Left kidney (tissue), 2 donors: Measurements from ENCODE around the gene MX2. TPM values are rescaled to one million over a fixed set of nuclear protein-coding genes. Genes with fewer than 3 reads are reported as not detected.

Experiments
- DNase-seq: peaks from one replicate; pipeline ENCODE4 v3.0.0-alpha.2; 2013
- polyA plus RNA-seq: library from polyadenylated mRNA; unstranded; fragments of 120-200 nt; gene quantifications from one replicate; pipeline ENCODE4 v1.2.1, GENCODE V29; 2013; ENCODE audit not compliant: insufficient read length

MX2 gene
- polyA plus RNA-seq, 1 donor = 1.9 TPM

DNA sequence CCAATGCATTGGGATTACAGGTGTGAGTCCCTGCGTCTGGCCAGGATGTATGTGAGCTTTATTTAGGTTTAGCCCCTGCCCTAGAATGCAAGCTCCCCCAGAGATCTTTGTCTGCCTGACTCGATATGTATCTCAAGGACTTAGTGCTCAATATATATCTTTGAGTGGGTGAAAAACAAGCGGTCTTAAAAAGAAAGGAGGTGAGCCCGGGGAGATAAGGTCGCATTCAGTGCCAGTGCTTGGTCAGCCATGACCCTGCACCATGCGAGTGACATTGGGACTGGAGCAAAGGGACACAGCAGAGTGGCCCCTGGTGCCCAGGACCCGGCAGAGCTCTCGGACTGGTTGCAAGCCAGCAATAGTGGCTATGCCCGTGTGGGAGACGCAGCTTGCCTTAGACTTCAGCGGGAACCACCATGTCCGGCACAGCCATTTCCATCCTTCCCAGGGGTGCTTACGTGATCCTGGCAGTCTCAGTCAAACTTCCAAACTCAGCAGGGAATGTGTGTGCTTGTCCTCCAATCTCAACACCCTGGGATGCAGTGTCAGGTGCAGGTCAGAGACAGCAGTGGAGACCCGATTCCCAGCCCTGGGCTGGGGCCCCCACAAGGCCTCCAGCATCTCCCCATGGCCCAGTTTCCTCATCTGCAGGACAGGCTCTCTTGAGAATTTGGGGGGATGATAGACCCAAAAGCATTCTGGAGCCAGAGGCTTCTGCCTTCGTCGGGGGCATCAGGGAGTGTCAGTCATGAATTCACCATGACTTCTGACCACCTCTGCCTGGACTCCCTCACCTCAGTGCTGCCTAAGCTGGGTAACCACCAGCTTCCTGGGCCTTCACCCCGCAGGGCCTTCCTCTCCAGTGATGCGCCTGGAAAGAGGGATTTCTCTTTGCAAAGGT lies 1.8 kb downstream of the MX2 start:
- no peak for DNase-seq

DNA sequence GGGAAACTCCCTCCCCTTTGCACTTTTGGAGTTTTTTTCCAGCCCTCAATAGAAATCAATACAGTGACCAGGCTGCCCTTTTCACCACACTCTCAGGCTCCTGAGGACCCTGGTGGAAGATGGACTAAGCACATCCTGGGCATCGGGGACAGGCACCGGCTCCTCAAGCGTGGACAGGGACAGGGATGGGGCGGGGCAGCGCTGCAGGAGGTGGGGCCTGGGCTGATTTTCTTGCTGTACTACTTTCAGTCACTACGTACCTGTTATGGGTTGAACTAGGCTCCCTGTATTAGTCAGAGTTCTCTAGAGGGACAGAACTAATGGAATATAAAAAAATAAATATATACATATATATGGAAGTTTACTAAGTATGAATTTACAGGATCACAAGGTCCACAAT lies 2.5 kb downstream of the MX2 start:
- no peak for DNase-seq

DNA sequence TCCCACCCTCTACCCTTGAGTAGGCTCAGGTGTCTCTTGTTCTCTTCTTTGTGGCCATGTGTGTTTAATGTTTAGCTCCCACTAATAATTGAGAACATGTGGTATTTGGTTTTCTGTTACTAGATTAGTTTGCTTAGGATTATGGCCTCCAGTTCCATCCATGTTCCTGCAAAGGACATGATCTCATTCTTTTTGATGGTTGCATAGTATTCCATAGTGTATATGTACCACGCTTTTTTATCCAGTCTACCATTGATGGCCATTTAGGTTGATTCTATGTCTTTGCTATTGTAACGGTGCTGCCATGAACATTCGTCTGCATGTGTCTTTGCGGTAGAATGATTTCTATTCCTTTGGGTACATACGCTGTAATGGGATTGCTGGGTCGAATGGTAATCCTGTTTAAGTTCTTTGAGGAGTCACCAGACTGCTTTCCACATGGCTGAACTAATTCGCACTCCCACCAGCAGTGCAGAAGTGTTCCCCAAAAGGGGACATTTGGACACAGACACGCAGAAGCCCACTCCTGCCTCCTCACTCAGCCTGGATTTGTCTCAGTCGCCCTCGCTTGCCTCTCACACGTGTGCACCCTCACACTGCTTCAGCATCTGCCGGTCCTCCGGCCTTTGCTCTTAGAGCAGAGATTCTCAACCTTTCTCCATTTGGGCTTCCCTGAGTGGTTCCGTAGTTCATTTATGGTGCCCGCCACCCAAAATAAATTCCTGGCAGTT lies 3.7 kb downstream of the MX2 start:
- DNase-seq = no peak

DNA sequence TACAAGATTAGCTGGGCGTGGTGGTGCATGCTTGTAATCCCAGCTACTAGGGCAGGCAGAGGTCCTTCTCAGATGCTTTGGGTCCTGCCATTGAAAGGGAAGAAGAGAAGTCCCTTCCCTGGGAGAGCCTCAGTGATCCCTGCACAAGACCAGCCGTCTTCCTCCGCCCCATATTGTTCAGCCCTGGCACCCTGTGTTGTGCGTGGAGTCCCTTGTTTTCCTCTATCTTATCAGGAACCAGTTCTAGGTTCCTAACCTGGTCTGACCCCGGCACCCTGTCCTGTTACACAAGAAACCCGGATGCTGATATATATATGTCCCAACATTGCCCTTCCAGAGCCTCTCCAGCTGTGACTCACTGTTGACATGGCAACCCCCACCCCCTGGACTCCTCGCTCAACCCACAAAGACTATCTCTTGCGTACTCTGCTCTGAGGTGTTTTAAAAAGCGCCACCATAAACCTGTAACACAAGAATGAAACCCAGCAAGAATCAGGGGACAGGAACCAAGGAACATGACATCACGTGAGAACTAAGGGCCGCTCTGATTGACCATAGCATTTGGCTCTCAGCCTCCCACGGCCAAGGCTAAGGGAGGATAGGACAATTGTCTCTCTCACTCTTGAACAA lies 4.8 kb downstream of the MX2 start:
- no peak for DNase-seq

DNA sequence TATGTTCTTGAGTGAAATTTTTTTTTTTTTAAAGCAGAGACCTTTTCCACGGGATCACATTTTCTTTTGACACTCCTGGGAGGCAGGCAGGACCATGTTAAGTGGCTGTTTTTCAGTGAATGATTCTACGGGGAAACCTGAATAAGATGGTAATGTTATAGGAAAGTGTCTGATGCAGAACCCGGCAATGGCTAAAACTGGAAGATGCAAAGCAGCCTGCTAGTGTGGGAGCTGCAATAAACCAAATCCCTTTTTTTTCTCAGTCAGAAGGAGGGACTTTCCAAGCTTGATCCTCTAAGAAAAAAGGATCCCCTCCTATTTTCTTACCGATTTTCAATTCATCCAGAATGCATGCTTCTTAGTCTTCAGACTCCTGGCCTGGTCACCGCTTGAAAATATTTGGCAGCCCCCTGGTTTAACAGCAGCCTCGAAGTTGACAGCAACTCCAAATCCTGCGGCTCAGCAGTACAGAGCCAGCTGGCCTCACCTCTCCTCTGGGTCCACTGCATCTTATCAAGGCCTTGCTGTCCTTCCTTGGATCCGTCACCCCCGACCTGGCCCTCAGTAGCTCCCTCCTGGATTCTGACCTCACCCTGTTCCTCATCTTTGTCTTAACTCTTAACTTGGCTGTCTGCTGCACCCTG lies 5.6 kb downstream of the MX2 start:
- no peak for DNase-seq

DNA sequence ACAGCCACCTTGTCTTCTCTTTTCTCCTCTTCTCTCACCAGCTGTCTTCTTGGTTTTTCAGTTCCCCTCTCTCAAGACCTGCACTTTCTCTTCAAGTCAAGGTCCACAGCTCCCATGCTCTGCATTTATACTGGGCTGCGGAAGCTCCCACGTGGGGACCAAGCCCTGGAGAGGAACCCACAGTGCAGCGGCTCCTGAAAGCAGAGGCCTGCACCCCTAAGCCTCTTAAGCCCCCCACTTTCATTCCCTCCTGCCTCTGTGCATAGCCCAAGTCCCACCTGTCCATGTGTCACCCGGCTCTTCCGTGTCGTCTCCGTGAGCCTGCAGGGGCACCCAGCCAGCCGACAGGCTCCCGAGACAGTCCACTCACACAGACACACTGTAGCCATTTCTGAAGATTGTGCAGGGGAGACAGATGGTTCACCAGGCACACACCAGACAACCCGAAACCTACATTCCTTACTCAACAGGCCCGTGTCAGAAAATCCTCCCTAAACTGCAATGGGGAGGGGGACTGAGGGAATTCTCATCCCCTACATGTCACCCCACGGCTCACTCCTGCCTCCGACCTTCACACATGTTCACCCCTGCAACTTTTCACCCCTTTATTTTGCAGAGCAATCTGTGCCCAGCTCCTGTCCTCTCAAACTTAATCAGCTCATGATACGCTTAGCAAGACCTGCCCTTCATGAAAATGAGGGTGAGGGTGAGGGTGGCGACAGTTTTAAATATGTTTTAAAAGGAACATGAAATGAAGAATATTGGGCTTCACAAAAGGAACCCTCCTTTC lies 6.3 kb downstream of the MX2 start:
- DNase-seq = no peak

DNA sequence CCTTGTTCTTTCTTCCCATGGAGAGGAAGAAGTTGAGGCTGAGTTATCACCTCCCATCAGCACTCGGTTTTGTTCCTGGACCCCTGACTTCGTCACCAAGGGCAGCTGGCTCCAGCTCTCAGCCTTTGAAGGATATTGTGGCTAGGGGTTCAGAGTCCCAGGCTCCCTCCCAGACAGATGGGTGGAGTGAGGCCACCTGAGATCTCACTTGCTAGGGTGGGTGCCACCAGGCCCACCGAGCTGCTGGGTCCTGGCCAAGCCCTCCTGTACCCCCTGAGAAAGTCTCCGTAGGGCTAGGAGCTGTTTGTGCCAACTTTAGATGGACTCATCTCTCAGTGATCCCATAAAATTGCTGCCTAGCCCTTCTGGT lies 6.9 kb downstream of the MX2 start:
- no peak for DNase-seq

DNA sequence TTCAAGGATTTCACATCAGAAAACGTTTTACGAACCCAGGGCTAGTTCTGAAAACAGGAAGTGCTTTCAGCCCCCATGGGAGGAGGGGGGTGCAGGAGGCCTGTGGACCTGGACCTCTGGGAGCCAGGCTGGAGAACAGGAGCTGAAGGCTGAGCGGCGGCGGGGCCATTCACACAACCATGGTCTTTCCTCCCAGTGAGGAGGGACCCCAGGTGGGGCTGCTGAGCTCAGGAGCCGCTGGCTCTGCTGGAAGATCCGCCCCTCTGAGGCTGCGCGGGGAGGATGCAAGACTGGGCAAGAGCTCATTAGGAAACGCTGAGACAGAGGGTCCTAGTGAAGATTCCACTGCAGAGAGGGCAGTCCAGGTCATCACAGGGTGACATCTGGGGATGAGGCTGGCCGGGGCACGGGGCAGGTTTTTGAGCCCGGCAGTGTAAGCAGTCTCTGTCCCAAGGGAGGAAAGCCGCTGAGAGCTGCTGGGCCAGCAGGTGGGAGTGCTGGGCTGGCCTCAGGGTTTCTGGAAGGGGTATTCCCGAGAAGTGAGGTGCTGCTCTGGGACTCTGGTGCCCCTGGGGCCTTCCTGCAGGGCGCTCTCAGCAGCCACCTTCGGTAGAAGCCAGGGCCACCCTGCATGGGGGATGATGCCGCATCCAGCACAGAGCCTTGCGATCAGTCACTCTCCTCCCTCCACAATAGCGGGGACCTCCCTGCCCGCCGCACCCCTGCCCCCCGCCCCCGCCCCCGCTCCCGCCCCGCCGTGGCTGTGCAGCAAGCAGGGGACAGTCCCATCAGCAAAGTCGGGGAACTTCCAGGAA lies 7.5 kb downstream of the MX2 start:
- DNase-seq = peak; percentile 51

DNA sequence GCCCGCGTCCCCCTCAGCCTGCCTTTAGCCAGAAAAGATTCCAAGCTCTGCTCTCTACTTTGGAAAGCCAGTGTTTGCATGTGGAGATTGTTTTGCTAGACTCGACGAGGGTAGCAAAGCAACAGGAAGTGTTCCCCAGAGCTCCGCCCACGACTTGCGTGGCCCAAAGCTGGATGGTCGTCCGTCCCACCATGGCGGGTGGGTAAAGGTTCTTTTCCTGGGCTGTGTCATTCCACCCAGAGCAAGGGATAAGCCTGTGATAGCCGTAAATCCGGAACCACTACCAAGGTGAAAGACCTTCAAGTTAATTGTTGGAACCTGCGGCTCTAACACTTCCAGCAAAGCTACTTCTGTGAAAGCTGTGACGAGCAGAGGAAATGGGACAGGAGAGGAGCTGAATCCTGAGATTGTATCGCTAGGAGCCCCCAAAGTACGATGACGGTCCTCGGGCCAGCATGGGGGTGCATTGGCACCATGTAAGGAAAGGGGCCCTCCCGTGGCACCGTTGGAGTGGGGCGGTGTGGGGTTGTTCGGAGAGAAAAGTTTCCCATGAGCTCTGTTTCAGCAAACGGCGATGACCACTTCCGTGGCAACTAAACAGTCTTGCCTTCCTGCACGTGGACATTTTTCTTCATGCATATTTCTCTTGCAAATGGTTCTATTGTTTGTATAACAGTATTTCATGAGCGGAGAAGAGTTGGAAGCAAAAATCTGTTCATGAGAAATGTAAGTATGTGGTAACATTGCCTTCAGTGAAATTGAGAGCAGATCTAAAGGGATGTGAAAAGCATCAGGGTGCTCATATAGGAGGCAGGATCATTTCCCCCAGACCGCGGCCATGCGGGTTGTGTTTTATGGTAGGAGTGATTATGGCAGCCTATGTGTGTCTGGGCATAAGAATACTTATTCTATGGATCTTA lies 8.4 kb downstream of the MX2 start:
- DNase-seq = no peak

DNA sequence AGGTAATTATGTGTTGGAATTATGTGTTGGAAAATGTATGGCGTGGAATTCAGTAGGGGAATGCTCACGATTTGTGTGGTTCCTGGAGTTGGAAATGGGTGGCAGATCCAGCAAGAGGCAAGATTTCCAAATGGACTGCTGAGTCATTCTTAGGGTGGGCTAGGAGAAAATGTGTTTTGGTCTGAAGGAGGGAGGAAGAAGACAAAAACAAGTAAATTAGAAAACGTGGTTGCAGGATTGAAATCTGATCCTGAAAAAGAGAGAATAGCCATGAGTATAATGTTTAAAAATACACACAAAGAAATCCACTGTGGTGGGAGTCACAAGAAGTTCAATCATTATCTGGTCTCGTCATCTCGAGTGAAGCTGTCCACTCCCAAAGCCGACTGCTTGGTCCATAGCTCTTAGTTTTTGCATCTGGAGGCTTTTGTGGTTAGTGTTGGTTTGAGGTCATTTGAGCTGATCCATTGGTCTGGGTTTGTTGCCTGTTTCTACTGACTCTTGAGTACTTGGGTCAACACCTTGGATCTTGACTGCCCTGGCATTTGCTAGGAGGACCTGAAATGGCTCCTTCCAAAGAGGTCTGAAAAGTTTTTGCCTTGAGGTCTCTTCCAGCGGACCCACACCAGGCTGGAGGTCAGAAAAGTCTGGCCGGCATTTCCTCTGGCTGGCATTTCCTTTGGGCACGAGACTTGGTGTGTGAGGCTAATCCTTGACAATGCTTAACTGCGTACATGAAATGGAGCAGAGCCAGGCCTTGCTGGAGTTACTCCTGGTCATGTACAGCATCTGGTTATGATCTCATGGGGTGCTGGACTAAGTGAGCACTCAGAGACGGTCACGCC lies 9.2 kb downstream of the MX2 start:
- no peak for DNase-seq

DNA sequence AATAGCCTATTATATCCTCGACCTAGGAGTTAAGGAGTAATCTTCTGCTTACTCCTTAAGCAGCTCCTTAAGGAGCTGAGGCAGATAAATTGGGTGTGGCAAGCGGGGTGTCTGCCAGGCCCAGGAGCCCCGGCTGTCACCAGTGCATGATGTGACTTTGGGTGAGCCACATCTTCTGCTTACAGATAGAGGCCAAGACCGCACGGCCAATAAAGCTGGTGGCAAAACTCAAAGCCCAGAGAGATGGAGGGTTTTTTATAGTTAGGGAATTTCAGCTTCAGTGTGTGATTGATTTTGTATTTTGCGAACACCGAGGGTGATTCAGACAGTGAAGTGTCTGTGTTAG lies 9.8 kb downstream of the MX2 start:
- no peak for DNase-seq

DNA sequence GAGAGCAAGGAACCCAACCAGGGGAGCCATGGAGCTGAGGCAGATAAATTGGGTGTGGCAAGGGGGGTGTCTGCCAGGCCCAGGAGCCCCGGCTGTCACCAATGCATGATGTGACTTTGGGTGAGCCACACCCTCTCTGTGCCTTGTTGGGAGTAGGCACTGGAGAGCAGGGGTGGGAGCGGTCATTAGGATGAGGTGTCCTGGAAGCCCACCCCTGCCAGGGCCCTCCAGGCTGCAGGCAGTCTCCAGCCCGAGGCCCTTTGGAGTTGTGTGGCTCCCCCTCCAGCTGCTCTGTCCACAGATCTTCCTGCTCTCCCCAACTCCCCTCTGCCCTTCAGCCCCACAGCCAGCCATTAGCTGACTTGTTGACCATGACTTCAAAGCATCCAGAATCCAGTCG lies 11.4 kb downstream of the MX2 start:
- DNase-seq = no peak

DNA sequence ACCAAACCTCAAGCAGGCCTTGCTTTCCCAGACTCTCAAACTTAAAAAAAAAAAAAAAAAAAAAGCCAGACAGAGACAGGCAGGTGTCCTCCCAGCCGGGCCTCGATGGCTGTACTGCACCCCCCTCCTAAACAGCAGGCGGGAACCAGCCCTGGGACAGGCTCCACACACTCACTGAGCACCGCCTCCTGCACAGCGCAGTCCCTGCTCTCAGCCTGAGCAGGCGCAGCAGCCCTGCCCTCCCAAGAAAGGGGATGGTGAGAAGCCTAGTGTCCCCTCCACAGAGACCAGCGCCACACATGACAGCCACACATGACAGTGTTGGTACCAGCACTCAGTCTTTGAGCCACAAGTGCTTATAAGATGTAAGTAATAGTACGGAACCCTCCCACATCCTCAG lies 11.9 kb downstream of the MX2 start:
- no peak for DNase-seq

DNA sequence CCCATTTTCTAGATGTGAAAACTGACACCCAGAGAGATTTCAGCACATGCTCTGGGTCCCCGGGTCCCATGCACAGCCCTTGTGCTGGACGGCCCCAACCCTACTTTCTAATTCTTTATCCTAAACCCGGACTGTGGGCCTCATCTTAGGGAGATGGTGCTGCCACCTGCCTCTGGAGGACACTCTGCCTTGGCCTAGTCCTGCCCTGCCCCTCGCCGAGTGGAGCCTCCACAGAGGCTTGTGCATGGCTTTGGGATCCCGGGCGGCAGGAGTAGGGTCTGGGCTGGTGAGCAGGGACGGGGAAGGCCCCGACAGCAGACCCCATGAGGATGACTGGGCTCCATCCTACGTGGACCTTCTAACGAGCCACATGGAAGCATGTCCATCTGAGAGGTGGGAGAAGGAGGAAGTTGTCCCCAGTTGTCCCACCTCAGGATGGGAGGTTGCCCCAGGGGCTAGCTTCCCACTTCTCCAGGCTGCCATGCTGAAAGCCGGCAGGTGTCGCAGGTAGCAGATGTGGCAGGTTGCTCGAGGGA lies 12.4 kb downstream of the MX2 start:
- DNase-seq = no peak

DNA sequence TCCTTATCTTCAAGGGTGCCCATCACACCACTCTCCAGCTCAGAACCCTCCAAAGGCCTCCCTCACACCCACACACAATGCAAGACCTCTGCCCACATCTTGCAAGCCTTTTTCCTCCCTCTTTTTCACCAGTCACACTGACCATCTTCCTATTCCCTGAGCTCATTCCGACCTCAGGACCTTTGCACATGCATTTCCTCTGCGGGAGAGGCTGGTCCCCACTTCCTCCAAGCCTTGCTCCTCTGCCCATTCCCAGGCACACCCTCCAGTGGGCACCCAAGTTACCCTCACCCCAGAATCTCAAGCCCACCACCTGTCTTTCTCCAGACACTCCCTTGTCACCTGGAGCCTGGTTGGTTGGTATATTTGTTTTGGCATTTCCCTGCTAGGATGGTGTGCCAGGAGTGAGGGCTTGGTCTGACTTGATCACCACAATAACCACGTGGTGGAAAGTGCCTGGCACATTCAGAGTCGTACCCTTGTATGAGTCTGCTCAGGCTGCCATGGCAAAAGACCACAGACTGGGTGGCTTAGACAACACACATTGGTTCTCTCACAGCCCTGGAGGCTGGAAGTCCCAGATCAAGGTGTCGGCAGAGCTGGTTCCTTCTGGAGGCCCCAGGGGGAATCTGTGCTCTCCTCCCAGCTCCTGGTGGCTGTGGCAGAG lies 13.2 kb downstream of the MX2 start:
- DNase-seq = no peak

DNA sequence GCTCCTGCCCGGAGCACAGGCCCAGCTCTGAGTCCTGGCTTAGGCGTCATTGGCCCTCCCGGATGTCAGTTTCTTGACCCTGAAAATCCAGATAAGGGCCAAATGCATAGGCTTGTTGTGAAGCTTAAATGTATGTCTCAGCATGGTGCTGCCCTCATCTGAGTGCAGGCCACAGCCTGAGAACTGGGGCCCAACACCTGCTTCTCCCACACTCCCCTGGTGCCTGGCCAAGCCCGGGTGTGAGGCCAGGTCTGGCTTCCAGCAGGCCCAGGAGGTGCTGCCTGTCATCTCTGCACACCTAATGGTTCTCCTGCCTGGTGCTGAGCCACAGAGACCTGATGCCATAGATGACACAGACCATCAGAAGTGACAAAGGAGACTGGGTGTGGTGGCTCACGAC lies 14.0 kb downstream of the MX2 start:
- DNase-seq = no peak

DNA sequence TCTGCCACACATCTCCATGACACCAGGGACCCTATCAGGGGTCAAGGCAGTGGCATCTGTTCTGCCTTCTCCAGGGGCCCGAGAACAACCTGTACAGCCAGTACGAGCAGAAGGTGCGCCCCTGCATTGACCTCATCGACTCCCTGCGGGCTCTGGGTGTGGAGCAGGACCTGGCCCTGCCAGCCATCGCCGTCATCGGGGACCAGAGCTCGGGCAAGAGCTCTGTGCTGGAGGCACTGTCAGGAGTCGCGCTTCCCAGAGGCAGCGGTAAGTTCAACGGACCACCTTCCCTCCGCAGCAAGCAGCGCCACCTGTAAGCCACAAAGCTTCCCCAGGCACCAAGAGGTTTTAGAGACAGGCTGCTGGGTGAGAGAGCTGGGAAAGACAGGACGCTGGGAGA lies 15.9 kb downstream of the MX2 start:
- no peak for DNase-seq

DNA sequence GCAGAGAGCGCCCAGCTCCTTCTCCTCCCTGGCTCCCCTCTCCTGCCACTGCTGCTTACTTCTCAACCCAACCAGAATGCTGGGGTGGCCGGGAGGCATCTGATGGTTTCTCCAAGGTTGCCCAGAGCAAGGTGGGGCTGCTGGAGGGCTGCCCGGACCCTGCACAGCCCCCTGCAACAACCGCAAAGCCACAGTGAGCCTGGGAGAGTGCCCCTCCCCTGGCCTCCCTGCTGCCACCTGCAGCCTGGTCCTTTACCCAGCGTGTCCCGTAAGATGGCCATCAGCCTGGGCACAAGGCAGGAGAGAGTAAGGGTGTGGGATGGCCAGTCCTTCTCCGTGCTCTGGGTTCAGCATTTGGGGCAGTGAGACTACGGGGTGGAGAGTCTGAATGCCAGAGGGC lies 17.0 kb downstream of the MX2 start:
- no peak for DNase-seq
